Measurements from ENCODE around the gene SPR. TPM values are rescaled to one million over a fixed set of nuclear protein-coding genes. Genes with fewer than 3 reads are reported as not detected.
A peak's percentile ranks its signal among the peaks of the same experiment; 100 is the strongest.

The SPR gene
- total and polyA plus RNA-seq, 2 of the 13 experiments (the other 11 are each of a cell fraction or from before 2014, with no cell fraction given): 34.0 to 96.0 TPM

- TF ChIP-seq ZNF318 (CRISPR knock-in tag; IDR thresholded peaks at IDR 0.05) (no peak), PATZ1 (CRISPR knock-in tag; IDR thresholded peaks at IDR 0.05) (peak; percentile 88), ZNF484 (CRISPR knock-in tag; IDR thresholded peaks at IDR 0.05; ENCODE audit: borderline replicate concordance, low read depth) (no peak), EEA1 (CRISPR knock-in tag; IDR thresholded peaks at IDR 0.05; ENCODE audit: borderline replicate concordance) (no peak), NR1H2 (CRISPR knock-in tag; IDR thresholded peaks at IDR 0.05; ENCODE audit: borderline replicate concordance, low read depth) (no peak), TCF12 (IDR thresholded peaks at IDR 0.05) (no peak), TCF12 (CRISPR knock-in tag; IDR thresholded peaks at IDR 0.05) (no peak), MEF2D (CRISPR knock-in tag; IDR thresholded peaks at IDR 0.05) (no peak), BATF2 (CRISPR knock-in tag; IDR thresholded peaks at IDR 0.05) (no peak), ZNF737 (CRISPR knock-in tag; IDR thresholded peaks at IDR 0.05; ENCODE audit: borderline replicate concordance) (no peak), ZC3H4 (CRISPR knock-in tag; IDR thresholded peaks at IDR 0.05; ENCODE audit: borderline replicate concordance) (no peak)
- TF ChIP-seq, protein P1, sequence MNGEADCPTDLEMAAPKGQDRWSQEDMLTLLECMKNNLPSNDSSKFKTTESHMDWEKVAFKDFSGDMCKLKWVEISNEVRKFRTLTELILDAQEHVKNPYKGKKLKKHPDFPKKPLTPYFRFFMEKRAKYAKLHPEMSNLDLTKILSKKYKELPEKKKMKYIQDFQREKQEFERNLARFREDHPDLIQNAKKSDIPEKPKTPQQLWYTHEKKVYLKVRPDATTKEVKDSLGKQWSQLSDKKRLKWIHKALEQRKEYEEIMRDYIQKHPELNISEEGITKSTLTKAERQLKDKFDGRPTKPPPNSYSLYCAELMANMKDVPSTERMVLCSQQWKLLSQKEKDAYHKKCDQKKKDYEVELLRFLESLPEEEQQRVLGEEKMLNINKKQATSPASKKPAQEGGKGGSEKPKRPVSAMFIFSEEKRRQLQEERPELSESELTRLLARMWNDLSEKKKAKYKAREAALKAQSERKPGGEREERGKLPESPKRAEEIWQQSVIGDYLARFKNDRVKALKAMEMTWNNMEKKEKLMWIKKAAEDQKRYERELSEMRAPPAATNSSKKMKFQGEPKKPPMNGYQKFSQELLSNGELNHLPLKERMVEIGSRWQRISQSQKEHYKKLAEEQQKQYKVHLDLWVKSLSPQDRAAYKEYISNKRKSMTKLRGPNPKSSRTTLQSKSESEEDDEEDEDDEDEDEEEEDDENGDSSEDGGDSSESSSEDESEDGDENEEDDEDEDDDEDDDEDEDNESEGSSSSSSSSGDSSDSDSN (CRISPR knock-in tag; IDR thresholded peaks at IDR 0.05): no peak; the same call in 1 of the 2 replicates
- TF ChIP-seq, protein P2, sequence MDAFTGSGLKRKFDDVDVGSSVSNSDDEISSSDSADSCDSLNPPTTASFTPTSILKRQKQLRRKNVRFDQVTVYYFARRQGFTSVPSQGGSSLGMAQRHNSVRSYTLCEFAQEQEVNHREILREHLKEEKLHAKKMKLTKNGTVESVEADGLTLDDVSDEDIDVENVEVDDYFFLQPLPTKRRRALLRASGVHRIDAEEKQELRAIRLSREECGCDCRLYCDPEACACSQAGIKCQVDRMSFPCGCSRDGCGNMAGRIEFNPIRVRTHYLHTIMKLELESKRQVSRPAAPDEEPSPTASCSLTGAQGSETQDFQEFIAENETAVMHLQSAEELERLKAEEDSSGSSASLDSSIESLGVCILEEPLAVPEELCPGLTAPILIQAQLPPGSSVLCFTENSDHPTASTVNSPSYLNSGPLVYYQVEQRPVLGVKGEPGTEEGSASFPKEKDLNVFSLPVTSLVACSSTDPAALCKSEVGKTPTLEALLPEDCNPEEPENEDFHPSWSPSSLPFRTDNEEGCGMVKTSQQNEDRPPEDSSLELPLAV (CRISPR knock-in tag; conservative IDR thresholded peaks at IDR 0.05; ENCODE audit: low read depth): no peak
These were observed 1.4 kb downstream of the SPR start (continued) for GRCh38 chr2:72888438-72889202.
